ENCODE data around the gene ARVCF. TPM values are rescaled to one million over a fixed set of nuclear protein-coding genes. Genes with fewer than 3 reads are reported as not detected.

Gene ARVCF
- total and polyA plus RNA-seq, 9 of the 15 experiments (the other 6 are each of a cell fraction or from before 2014, with no cell fraction given), result 0.03 to 97.4 (median 15.6) TPM

GRCh38 chr22:19943082-19944026, 73.3 kb downstream of the ARVCF start (continued):
- TF ChIP-seq ZNF507 (tag; conservative IDR thresholded peaks at IDR 0.05), result no peak
- no peak for TF ChIP-seq ESRRA (IDR thresholded peaks at IDR 0.05; ENCODE audit: borderline replicate concordance, low read depth)
- peak in 1 of 3 experiments; percentile 51; a peak in 1 of 6 replicates for TF ChIP-seq ZBTB11 (CRISPR knock-in tag; IDR thresholded peaks at IDR 0.05)
- no peak for TF ChIP-seq POU5F1 (IDR thresholded peaks at IDR 0.05; ENCODE audit: borderline replicate concordance, low read depth, low read length, partially characterized antibody)
- TF ChIP-seq TRIM25 (IDR thresholded peaks at IDR 0.05; ENCODE audit: borderline replicate concordance), result no peak
- TF ChIP-seq ZEB2 (IDR thresholded peaks at IDR 0.05), result no peak
- peak; percentile 93 for TF ChIP-seq ZNF133 (CRISPR knock-in tag; IDR thresholded peaks at IDR 0.05)
- TF ChIP-seq KAT8 (IDR thresholded peaks at IDR 0.05; ENCODE audit: low read depth), result no peak
- TF ChIP-seq SNIP1 (IDR thresholded peaks at IDR 0.05; ENCODE audit: low read depth), result no peak
- peak; percentile 81 for TF ChIP-seq ZNF583 (CRISPR knock-in tag; IDR thresholded peaks at IDR 0.05)
- TF ChIP-seq BRCA1 (IDR thresholded peaks at IDR 0.05), result no peak
- no peak for TF ChIP-seq BRCA1 (CRISPR knock-in tag; IDR thresholded peaks at IDR 0.05)
- no peak for TF ChIP-seq PRDM10 (IDR thresholded peaks at IDR 0.05; ENCODE audit: partially characterized antibody)
- no peak for TF ChIP-seq KLF1 (tag; IDR thresholded peaks at IDR 0.05)
- TF ChIP-seq ELF1 (tag; IDR thresholded peaks at IDR 0.05), result no peak

All from K562 (cell line).